HCT116 (cell line): ENCODE results near the gene GLIPR2. TPM values are rescaled to one million over a fixed set of nuclear protein-coding genes. Genes with fewer than 3 reads are reported as not detected.

ENCODE experiments used
- ATAC-seq: fragments of 200-7000 bp; cut with Tn5 transposase; 2 replicates; pipeline ENCODE4 v1.9.1; 2020; ENCODE audit warnings: mild to moderate bottlenecking, moderate library complexity
- BruUV-seq: library from RNA; stranded (reverse); fragments of 400-500 nt; replicated peaks from 2 replicates; lab custom pipeline; 2021; lab: Mats Ljungman, UMichigan
- CTCF ChIA-PET: fragments of 300-600 bp; sonication (Branson Sonifier 250); formaldehyde crosslinking; loops from one replicate; lab custom pipeline; 2021; ENCODE audit warnings: antibody characterized with exemption; lab: Charles Lee
- POLR2A ChIA-PET: fragments of 300-600, 350-600 bp; sonication (Branson Sonifier 250); formaldehyde crosslinking; loops from one replicate; lab custom pipeline; 2021; ENCODE audit warnings: antibody characterized with exemption; lab: Charles Lee
- RAD21 ChIA-PET, 2 experiments: fragments of 300-600 bp; sonication (Branson Sonifier 250); formaldehyde crosslinking; loops; one replicate each; lab custom pipeline; 2023; ENCODE audit warnings: low total read pairs in 2 of 2; ENCODE audit not compliant: uncharacterized antibody in 2 of 2, unreplicated experiment in 2 of 2, low non-redundant PET in 1 of 2; lab: Charles Lee
- DNase-seq: peaks from one replicate; pipeline ENCODE4 v3.0.0-alpha.2; 2010; ENCODE audit warnings: low read depth, low spot score
- H2AFZ ChIP-seq: fragments of 200-600 bp; shearing (Covaris generic), sonication (generic); 2 replicates; pipeline ENCODE4 v1.6.1; 2017; ENCODE audit warnings: low read depth, mixed run types, mixed read lengths, antibody characterized with exemption, low read length; ENCODE audit not compliant: poor library complexity, severe bottlenecking
- H3K27ac ChIP-seq: 2 replicates; pipeline ENCODE4 v1.5.1; 2012; ENCODE audit warnings: low read depth, low read length
- H3K27me3 ChIP-seq: fragments of 200-600 bp; sonication (generic); 2 replicates; pipeline ENCODE4 v1.6.1; 2016; ENCODE audit warnings: mixed run types, low read length, mixed read lengths; ENCODE audit not compliant: insufficient read depth
- H3K36me3 ChIP-seq, 2 experiments: fragments of 200-500 bp in 1 of 2; fragments of 200-600 bp in 1 of 2; sonication (Bioruptor generic) in 1 of 2; sonication (generic) in 1 of 2; 2 replicates each; pipeline versions ENCODE4 v1.5.1 to v1.6.1; 2014 to 2016; ENCODE audit warnings: low read length in 2 of 2, inconsistent platforms in 1 of 2, mixed read lengths in 1 of 2, mixed run types in 1 of 2; ENCODE audit not compliant: insufficient read depth in 2 of 2, control insufficient read depth in 1 of 2
- H3K4me1 ChIP-seq, 2 experiments: fragments of 200-600 bp in 1 of 2; sonication (generic) in 1 of 2; 2 replicates each; pipeline versions ENCODE4 v1.5.1 to v1.6.1; 2012 to 2017; ENCODE audit warnings: low read length in 2 of 2, inconsistent platforms in 1 of 2, mild to moderate bottlenecking in 1 of 2, mixed read lengths in 1 of 2, mixed run types in 1 of 2, moderate library complexity in 1 of 2; ENCODE audit not compliant: insufficient read depth in 2 of 2, control insufficient read depth in 1 of 2
- H3K4me2 ChIP-seq: fragments of 200-600 bp; sonication (generic); 2 replicates; pipeline ENCODE4 v1.6.1; 2017; ENCODE audit warnings: mixed run types, low read length, mixed read lengths
- H3K4me3 ChIP-seq, 2 experiments: fragments of 200-600 bp in 1 of 2; sonication (generic) in 1 of 2; replicated peaks in 1 of 2; 2 replicates each; pipeline ENCODE4 v1.5.1; 2011 to 2016; ENCODE audit warnings: low read length in 2 of 2, control low read depth in 1 of 2, low read depth in 1 of 2, mild to moderate bottlenecking in 1 of 2, mixed read lengths in 1 of 2, mixed run types in 1 of 2
- H3K79me2 ChIP-seq: fragments of 200-600 bp; sonication (generic); 2 replicates; pipeline ENCODE4 v1.6.1; 2017; ENCODE audit warnings: mild to moderate bottlenecking, mixed run types, low read length, moderate library complexity, mixed read lengths; ENCODE audit not compliant: insufficient read depth
- H3K9ac ChIP-seq: fragments of 200-600 bp; sonication (generic); 2 replicates; pipeline ENCODE4 v1.6.1; 2016; ENCODE audit warnings: low read length, mixed read lengths
- H3K9me2 ChIP-seq: fragments of 200-600 bp; sonication (generic), shearing (Covaris generic); 2 replicates; pipeline ENCODE4 v1.6.1; 2017; ENCODE audit warnings: mixed run types, mild to moderate bottlenecking, moderate library complexity; ENCODE audit not compliant: insufficient read depth
- H3K9me3 ChIP-seq, 2 experiments: fragments of 200-500 bp in 1 of 2; fragments of 200-600 bp in 1 of 2; sonication (Bioruptor generic) in 1 of 2; sonication (generic) in 1 of 2; 2 replicates each; pipeline ENCODE4 v1.6.1; 2014 to 2017; ENCODE audit warnings: low read length in 2 of 2, mixed read lengths in 2 of 2, inconsistent platforms in 1 of 2, low read depth in 1 of 2, mild to moderate bottlenecking in 1 of 2, mixed run types in 1 of 2, moderate library complexity in 1 of 2; ENCODE audit not compliant: control insufficient read depth in 1 of 2, insufficient read depth in 1 of 2
- H4K20me1 ChIP-seq: fragments of 200-600 bp; sonication (generic), shearing (Covaris generic); 2 replicates; pipeline ENCODE4 v1.6.1; 2017; ENCODE audit warnings: mixed run types, mild to moderate bottlenecking, moderate library complexity; ENCODE audit not compliant: insufficient read depth
- ATF3 ChIP-seq: IDR thresholded peaks from 2 replicates; pipeline ENCODE4 v1.6.1; 2012
- CBX3 ChIP-seq: IDR thresholded peaks from 2 replicates; pipeline ENCODE4 v1.6.1; 2012; ENCODE audit warnings: low read depth
- CEBPB ChIP-seq: IDR thresholded peaks from 2 replicates; pipeline ENCODE4 v1.6.1; 2012; ENCODE audit warnings: low read depth
- CTCF ChIP-seq, 3 experiments: fragments of 200-600 bp in 1 of 3; sonication (generic) in 1 of 3; IDR thresholded peaks in 2 of 3; conservative IDR thresholded peaks in 1 of 3; 2 replicates each; pipeline ENCODE4 v1.5.1; 2012 to 2017; ENCODE audit warnings: low read depth in 2 of 3, low read length in 2 of 3, antibody characterized with exemption in 1 of 3, borderline replicate concordance in 1 of 3, control low read depth in 1 of 3, mild to moderate bottlenecking in 1 of 3, mixed read lengths in 1 of 3, mixed run types in 1 of 3, moderate library complexity in 1 of 3; ENCODE audit not compliant: insufficient read depth in 1 of 3
- ELF1 ChIP-seq: IDR thresholded peaks from 2 replicates; pipeline ENCODE4 v1.6.1; 2012; ENCODE audit warnings: low read depth, borderline replicate concordance
- EZH2 ChIP-seq: fragments of 200-600 bp; sonication (generic); IDR thresholded peaks from 2 replicates; pipeline ENCODE4 v1.6.1; 2017; ENCODE audit warnings: antibody characterized with exemption, mixed run types
- FOSL1 ChIP-seq: IDR thresholded peaks from 2 replicates; pipeline ENCODE4 v1.6.1; 2012; ENCODE audit warnings: low read depth
- JUND ChIP-seq: IDR thresholded peaks from 2 replicates; pipeline ENCODE4 v1.6.1; 2012
- MAX ChIP-seq: IDR thresholded peaks from 2 replicates; pipeline ENCODE4 v1.6.1; 2012
- POLR2A ChIP-seq: IDR thresholded peaks from 2 replicates; pipeline ENCODE4 v1.7.0; 2011; ENCODE audit warnings: borderline replicate concordance; ENCODE audit not compliant: insufficient read depth, insufficient read length; ENCODE audit errors: extremely low read depth
- POLR2AphosphoS5 ChIP-seq: IDR thresholded peaks from 2 replicates; pipeline ENCODE4 v1.6.1; 2011; ENCODE audit warnings: mild to moderate bottlenecking, low read depth, low read length, moderate library complexity
- RAD21 ChIP-seq: IDR thresholded peaks from 2 replicates; pipeline ENCODE4 v1.6.1; 2012; ENCODE audit warnings: low read depth, mild to moderate bottlenecking
- SP1 ChIP-seq: IDR thresholded peaks from 2 replicates; pipeline ENCODE4 v1.6.1; 2012; ENCODE audit warnings: low read depth
- SRF ChIP-seq: IDR thresholded peaks from 2 replicates; pipeline ENCODE4 v1.6.1; 2012; ENCODE audit warnings: low read depth
- YY1 ChIP-seq: IDR thresholded peaks from 2 replicates; pipeline ENCODE4 v1.6.1; 2011; ENCODE audit warnings: low read length, low read depth, moderate library complexity, mild to moderate bottlenecking; ENCODE audit not compliant: insufficient replicate concordance; ENCODE audit errors: extremely low read depth
- ZFX ChIP-seq: fragments of 450-650 bp; IDR thresholded peaks from 2 replicates; pipeline ENCODE4 v1.6.1; 2017
- intact Hi-C: fragments of 100-400 bp; cut with micrococcal nuclease; formaldehyde crosslinking; loops from 2 replicates; pipeline ENCODE4 v1.10.0; 2022
- total RNA-seq: library from RNA; stranded (reverse); gene quantifications from one replicate; pipeline ENCODE4 v1.2.1, GENCODE V29; 2021; ENCODE audit not compliant: unreplicated experiment
- TF ChIP-seq, protein P1 (sequence below): IDR thresholded peaks from 2 replicates; pipeline ENCODE4 v1.6.1; 2011; ENCODE audit warnings: mild to moderate bottlenecking, low read length, moderate library complexity; ENCODE audit not compliant: insufficient replicate concordance; ENCODE audit errors: extremely low read depth
- TF ChIP-seq, protein P2 (sequence below): IDR thresholded peaks from 2 replicates; pipeline ENCODE4 v1.6.1; 2012; ENCODE audit warnings: low read depth

Gene GLIPR2
- total RNA-seq, 1 experiment from 2014 or later = 14.5 TPM

GRCh38 chr9:36143245-36143641 lies 6.7 kb downstream of the GLIPR2 start:
- Histone ChIP-seq H2AFZ (no peak overlapping the region), H3K79me2 (no peaks in the 10 kb centered on the region), H3K36me3 (no peaks in the 10 kb centered on the region), H3K27me3 (no peaks in the 10 kb centered on the region), H3K4me1 (peaks cover under 1 to 2% of the 10 kb centered on the region in 2 experiments), H3K9me3 (peaks cover 0 to 3% of the 10 kb centered on the region in 2 experiments; a peak in 1 of 4 replicates), H3K4me2 (no peak overlapping the region), H3K27ac (no peak overlapping the region), H3K4me3 (no peak overlapping the region), H4K20me1 (no peaks in the 10 kb centered on the region), H3K9me2 (no peaks in the 10 kb centered on the region), H3K9ac (no peak overlapping the region)
- ChIA-PET CTCF (no interaction called here), RAD21 (no interaction called here), POLR2A (no interaction called here)
- no peak for DNase-seq
- BruUV-seq = no TSS peak
- intact Hi-C loops = no loop called here
- ATAC-seq = no peak
- TF ChIP-seq, protein P1, sequence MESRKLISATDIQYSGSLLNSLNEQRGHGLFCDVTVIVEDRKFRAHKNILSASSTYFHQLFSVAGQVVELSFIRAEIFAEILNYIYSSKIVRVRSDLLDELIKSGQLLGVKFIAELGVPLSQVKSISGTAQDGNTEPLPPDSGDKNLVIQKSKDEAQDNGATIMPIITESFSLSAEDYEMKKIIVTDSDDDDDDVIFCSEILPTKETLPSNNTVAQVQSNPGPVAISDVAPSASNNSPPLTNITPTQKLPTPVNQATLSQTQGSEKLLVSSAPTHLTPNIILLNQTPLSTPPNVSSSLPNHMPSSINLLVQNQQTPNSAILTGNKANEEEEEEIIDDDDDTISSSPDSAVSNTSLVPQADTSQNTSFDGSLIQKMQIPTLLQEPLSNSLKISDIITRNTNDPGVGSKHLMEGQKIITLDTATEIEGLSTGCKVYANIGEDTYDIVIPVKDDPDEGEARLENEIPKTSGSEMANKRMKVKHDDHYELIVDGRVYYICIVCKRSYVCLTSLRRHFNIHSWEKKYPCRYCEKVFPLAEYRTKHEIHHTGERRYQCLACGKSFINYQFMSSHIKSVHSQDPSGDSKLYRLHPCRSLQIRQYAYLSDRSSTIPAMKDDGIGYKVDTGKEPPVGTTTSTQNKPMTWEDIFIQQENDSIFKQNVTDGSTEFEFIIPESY = no peak
- TF ChIP-seq EZH2 = no peak
- no peak for TF ChIP-seq ZFX
- no peak for TF ChIP-seq CBX3
- no peak for TF ChIP-seq SP1
- no peak for TF ChIP-seq CEBPB
- no peak for TF ChIP-seq POLR2A
- TF ChIP-seq, protein P2, sequence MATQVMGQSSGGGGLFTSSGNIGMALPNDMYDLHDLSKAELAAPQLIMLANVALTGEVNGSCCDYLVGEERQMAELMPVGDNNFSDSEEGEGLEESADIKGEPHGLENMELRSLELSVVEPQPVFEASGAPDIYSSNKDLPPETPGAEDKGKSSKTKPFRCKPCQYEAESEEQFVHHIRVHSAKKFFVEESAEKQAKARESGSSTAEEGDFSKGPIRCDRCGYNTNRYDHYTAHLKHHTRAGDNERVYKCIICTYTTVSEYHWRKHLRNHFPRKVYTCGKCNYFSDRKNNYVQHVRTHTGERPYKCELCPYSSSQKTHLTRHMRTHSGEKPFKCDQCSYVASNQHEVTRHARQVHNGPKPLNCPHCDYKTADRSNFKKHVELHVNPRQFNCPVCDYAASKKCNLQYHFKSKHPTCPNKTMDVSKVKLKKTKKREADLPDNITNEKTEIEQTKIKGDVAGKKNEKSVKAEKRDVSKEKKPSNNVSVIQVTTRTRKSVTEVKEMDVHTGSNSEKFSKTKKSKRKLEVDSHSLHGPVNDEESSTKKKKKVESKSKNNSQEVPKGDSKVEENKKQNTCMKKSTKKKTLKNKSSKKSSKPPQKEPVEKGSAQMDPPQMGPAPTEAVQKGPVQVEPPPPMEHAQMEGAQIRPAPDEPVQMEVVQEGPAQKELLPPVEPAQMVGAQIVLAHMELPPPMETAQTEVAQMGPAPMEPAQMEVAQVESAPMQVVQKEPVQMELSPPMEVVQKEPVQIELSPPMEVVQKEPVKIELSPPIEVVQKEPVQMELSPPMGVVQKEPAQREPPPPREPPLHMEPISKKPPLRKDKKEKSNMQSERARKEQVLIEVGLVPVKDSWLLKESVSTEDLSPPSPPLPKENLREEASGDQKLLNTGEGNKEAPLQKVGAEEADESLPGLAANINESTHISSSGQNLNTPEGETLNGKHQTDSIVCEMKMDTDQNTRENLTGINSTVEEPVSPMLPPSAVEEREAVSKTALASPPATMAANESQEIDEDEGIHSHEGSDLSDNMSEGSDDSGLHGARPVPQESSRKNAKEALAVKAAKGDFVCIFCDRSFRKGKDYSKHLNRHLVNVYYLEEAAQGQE = no peak
- TF ChIP-seq YY1 = no peak
- TF ChIP-seq RAD21 = no peak
- no peak for TF ChIP-seq ATF3
- no peak for TF ChIP-seq SRF
- TF ChIP-seq POLR2AphosphoS5 = no peak
- TF ChIP-seq MAX = no peak
- no peak for TF ChIP-seq CTCF (IDR thresholded peaks at IDR 0.05 in 2 of 3, conservative IDR thresholded peaks at IDR 0.05 in 1 of 3; ENCODE audit: borderline replicate concordance in 1 of 3, insufficient read depth in 1 of 3, low read depth in 2 of 3, low read length in 2 of 3)
- TF ChIP-seq ELF1 = no peak
- no peak for TF ChIP-seq FOSL1
- no peak for TF ChIP-seq JUND
